OCI-LY3 (cell line): ENCODE measurements around the gene SLC25A13.

Experiments used
- H2AFZ ChIP-seq: fragments of 200-600, 300-600 bp; shearing (Covaris generic); 2 replicates; pipeline ENCODE4 v1.6.0; 2014; ENCODE audit warnings: antibody characterized with exemption, low read depth, low read length
- H3K27ac ChIP-seq: fragments of 200-600, 300-600 bp; sonication (generic); 2 replicates; pipeline ENCODE4 v1.5.1; 2014; ENCODE audit warnings: mild to moderate bottlenecking, low read length, moderate library complexity, mixed read lengths
- H3K27me3 ChIP-seq: fragments of 200-600, 300-600 bp; sonication (generic); 2 replicates; pipeline ENCODE4 v1.6.1; 2014; ENCODE audit warnings: low read depth, low read length, mixed read lengths
- H3K36me3 ChIP-seq: fragments of 200-600, 300-600 bp; sonication (generic); replicated peaks from 2 replicates; pipeline ENCODE3; 2014; ENCODE audit warnings: low read depth, low read length, mixed read lengths
- H3K4me1 ChIP-seq: fragments of 300-600, 200-600 bp; sonication (generic); 2 replicates; pipeline ENCODE4 v1.6.1; 2014; ENCODE audit warnings: low read length, mixed read lengths
- H3K4me2 ChIP-seq: fragments of 200-600, 300-600 bp; sonication (generic); 2 replicates; pipeline ENCODE4 v1.6.1; 2014; ENCODE audit warnings: low read length, mixed read lengths
- H3K4me3 ChIP-seq: fragments of 300-600, 200-600 bp; sonication (generic); 2 replicates; pipeline ENCODE4 v1.5.1; 2014; ENCODE audit warnings: antibody characterized with exemption, mild to moderate bottlenecking, low read length, moderate library complexity
- H3K79me2 ChIP-seq: fragments of 300-600, 200-600 bp; shearing (Covaris generic); 2 replicates; pipeline ENCODE4 v1.6.1; 2014; ENCODE audit warnings: mild to moderate bottlenecking, low read length, mixed read lengths
- H3K9ac ChIP-seq: fragments of 300-600, 200-600 bp; shearing (Covaris generic); 2 replicates; pipeline ENCODE4 v1.6.0; 2014; ENCODE audit warnings: mild to moderate bottlenecking, low read length, moderate library complexity
- H3K9me3 ChIP-seq: fragments of 200-600, 300-600 bp; shearing (Covaris generic); 2 replicates; pipeline ENCODE4 v1.6.1; 2014; ENCODE audit warnings: low read length, mixed read lengths; ENCODE audit not compliant: insufficient read depth
- H4K20me1 ChIP-seq: fragments of 200-600, 300-600 bp; sonication (generic); 2 replicates; pipeline ENCODE4 v1.6.1; 2016; ENCODE audit warnings: low read length, mixed read lengths; ENCODE audit not compliant: insufficient read depth
- CTCF ChIP-seq: fragments of 200-600, 300-600 bp; sonication (generic); IDR thresholded peaks from 2 replicates; pipeline ENCODE4 v1.5.1; 2014; ENCODE audit warnings: antibody characterized with exemption, low read length, low read depth
- EZH2phosphoT487 ChIP-seq: fragments of 200-600 bp; shearing (Covaris generic); IDR thresholded peaks from 2 replicates; pipeline ENCODE4 v1.6.1; 2018; ENCODE audit warnings: antibody characterized with exemption, mixed run types, low read depth

The SLC25A13 gene

GRCh38 chr7:96304573-96304972, 17.3 kb downstream of the SLC25A13 start:
- Histone ChIP-seq H3K4me2 (no peak overlapping the region), H2AFZ (no peak overlapping the region), H3K4me3 (no peak overlapping the region), H3K4me1 (peaks cover 6% of the 10 kb centered on the region; the same call in 1 of the 2 replicates), H3K27me3 (no peaks in the 10 kb centered on the region), H3K9me3 (no peaks in the 10 kb centered on the region), H3K9ac (no peak overlapping the region), H4K20me1 (peaks cover 54% of the 10 kb centered on the region), H3K27ac (no peak overlapping the region), H3K36me3 (no peaks in the 10 kb centered on the region), H3K79me2 (peaks cover 95% of the 10 kb centered on the region)
- TF ChIP-seq CTCF (no peak), EZH2phosphoT487 (no peak)

GRCh38 chr7:96303686-96304443, 18.0 kb downstream of the SLC25A13 start:
- H3K36me3 ChIP-seq, result no peaks in the 10 kb centered on the region
- no peaks in the 10 kb centered on the region for H3K27me3 ChIP-seq
- TF ChIP-seq CTCF (no peak), EZH2phosphoT487 (no peak)
- no peak overlapping the region for H3K9ac ChIP-seq
- peaks cover 6% of the 10 kb centered on the region; the same call in 1 of the 2 replicates for H3K4me1 ChIP-seq
- no peak overlapping the region for H2AFZ ChIP-seq
- peaks cover 94% of the 10 kb centered on the region for H3K79me2 ChIP-seq
- no peak overlapping the region for H3K4me3 ChIP-seq
- H3K4me2 ChIP-seq, result no peak overlapping the region
- peaks cover 53% of the 10 kb centered on the region for H4K20me1 ChIP-seq
- no peak overlapping the region for H3K27ac ChIP-seq
- H3K9me3 ChIP-seq, result no peaks in the 10 kb centered on the region

GRCh38 chr7:96303105-96303685, 18.7 kb downstream of the SLC25A13 start:
- Histone ChIP-seq H2AFZ (no peak overlapping the region), H3K9me3 (no peaks in the 10 kb centered on the region), H3K9ac (no peak overlapping the region), H3K4me1 (peaks cover 6% of the 10 kb centered on the region; the same call in 1 of the 2 replicates), H4K20me1 (peaks cover 46% of the 10 kb centered on the region), H3K27me3 (no peaks in the 10 kb centered on the region), H3K79me2 (peaks cover 91% of the 10 kb centered on the region), H3K27ac (no peak overlapping the region), H3K4me2 (no peak overlapping the region), H3K4me3 (no peak overlapping the region), H3K36me3 (no peaks in the 10 kb centered on the region)
- no peak for TF ChIP-seq EZH2phosphoT487
- no peak for TF ChIP-seq CTCF

- Histone ChIP-seq H3K4me1 (peaks cover 6% of the 10 kb centered on the region; the same call in 1 of the 2 replicates), H3K4me3 (no peak overlapping the region), H2AFZ (no peak overlapping the region), H3K4me2 (no peak overlapping the region), H3K36me3 (peaks cover under 1% of the 10 kb centered on the region), H3K9me3 (no peaks in the 10 kb centered on the region), H4K20me1 (peaks cover 44% of the 10 kb centered on the region), H3K27ac (no peak overlapping the region), H3K9ac (no peak overlapping the region), H3K27me3 (no peaks in the 10 kb centered on the region), H3K79me2 (peaks cover 80% of the 10 kb centered on the region)
- TF ChIP-seq EZH2phosphoT487 (no peak), CTCF (no peak)
These were observed 20.9 kb downstream of the SLC25A13 start for GRCh38 chr7:96300986-96301385.
